Brain microvascular endothelial cell (primary cell): ENCODE measurements around the gene MLPH.

Experiments
- DNase-seq: peaks from one replicate; pipeline ENCODE4 v3.0.0-alpha.2; 2020
- H3K27ac ChIP-seq: fragments of 250-450 bp; sonication (Bioruptor Pico); 2 replicates; pipeline ENCODE4 v1.5.1; 2020; ENCODE audit warnings: mild to moderate bottlenecking, moderate library complexity
- H3K27me3 ChIP-seq: fragments of 250-450 bp; sonication (Bioruptor Pico); replicated peaks from 2 replicates; pipeline ENCODE4 v1.5.1; 2020; ENCODE audit warnings: mild to moderate bottlenecking
- H3K36me3 ChIP-seq: fragments of 250-450 bp; sonication (Bioruptor Pico); replicated peaks from 2 replicates; pipeline ENCODE4 v1.5.1; 2020; ENCODE audit warnings: mild to moderate bottlenecking
- H3K4me3 ChIP-seq: 2 replicates; pipeline ENCODE4 v1.5.1; 2011; ENCODE audit warnings: low read depth, mild to moderate bottlenecking, control low read depth, low read length, moderate library complexity
- CTCF ChIP-seq: IDR thresholded peaks from 2 replicates; pipeline ENCODE4 v1.5.1; 2011; ENCODE audit warnings: low read depth, mild to moderate bottlenecking, moderate library complexity, low read length, control low read depth, inconsistent platforms; ENCODE audit errors: missing control alignments
- in situ Hi-C: cut with HindIII; loops from 2 replicates; pipeline ENCODE4 v1.10.0; 2017; ENCODE audit warnings: low sequenced_read_pairs, low pct_ligation_motif_present

The MLPH gene

GRCh38 chr2:237479747-237480146, 7.3 kb upstream of the MLPH start:
- no peak for DNase-seq
- in situ Hi-C loops = no loop called here

GRCh38 chr2:237480556-237480955, 6.5 kb upstream of the MLPH start:
- TF ChIP-seq CTCF = no peak
- Histone ChIP-seq H3K27me3 (no peaks in the 10 kb centered on the region), H3K27ac (no peak overlapping the region), H3K4me3 (no peak overlapping the region), H3K36me3 (no peaks in the 10 kb centered on the region)
- DNase-seq = no peak
- in situ Hi-C loops = no loop called here

More at GRCh38 chr2:237479747-237480146, 7.3 kb upstream of the MLPH start:
- no peak for TF ChIP-seq CTCF
- H3K36me3 ChIP-seq = no peaks in the 10 kb centered on the region
- H3K27ac ChIP-seq = no peak overlapping the region
- no peak overlapping the region for H3K4me3 ChIP-seq
- H3K27me3 ChIP-seq = no peaks in the 10 kb centered on the region

GRCh38 chr2:237480988-237481525, 6.0 kb upstream of the MLPH start:
- Histone ChIP-seq H3K36me3 (no peaks in the 10 kb centered on the region), H3K27me3 (no peaks in the 10 kb centered on the region), H3K27ac (no peak overlapping the region), H3K4me3 (no peak overlapping the region)
- in situ Hi-C loops = no loop called here
- no peak for DNase-seq
- TF ChIP-seq CTCF = no peak

- H3K4me3 ChIP-seq = no peak overlapping the region
- DNase-seq = no peak
- no peaks in the 10 kb centered on the region for H3K36me3 ChIP-seq
- in situ Hi-C loops = no loop called here
- no peak for TF ChIP-seq CTCF
- H3K27me3 ChIP-seq = no peaks in the 10 kb centered on the region
- no peak overlapping the region for H3K27ac ChIP-seq
These were observed 4.6 kb upstream of the MLPH start for GRCh38 chr2:237482485-237482884.

- Histone ChIP-seq H3K27me3 (no peaks in the 10 kb centered on the region), H3K4me3 (no peak overlapping the region), H3K36me3 (no peaks in the 10 kb centered on the region), H3K27ac (peak overlapping the region; percentile 60)
- TF ChIP-seq CTCF = peak; percentile 74
- DNase-seq = peak; percentile 77
- in situ Hi-C loops = no loop called here
These were observed 3.9 kb upstream of the MLPH start for GRCh38 chr2:237483018-237483731.

GRCh38 chr2:237485304-237485703, 1.7 kb upstream of the MLPH start:
- Histone ChIP-seq H3K27me3 (no peaks in the 10 kb centered on the region), H3K27ac (peak overlapping the region; percentile 95), H3K4me3 (peak overlapping the region; percentile 97), H3K36me3 (peaks cover 10% of the 10 kb centered on the region)
- no peak for TF ChIP-seq CTCF
- DNase-seq = no peak
- in situ Hi-C loops = no loop called here
